IPS DF 19.7 (cell line): Measurements from ENCODE around the gene SAMD14.
"Not testable (repeated sequence)": the region's sequence is repeated elsewhere in the genome, so short reads cannot be mapped to it uniquely, and the experiment has no call there.

Experiments used
- DNase-seq: peaks from one replicate; pipeline ENCODE4 v3.0.0-alpha.2; 2013; ENCODE audit warnings: low read depth, low spot score

Gene SAMD14

GRCh38 chr17:50076591-50077235, 53.2 kb downstream of the SAMD14 start:
- DNase-seq: no peak

DNA sequence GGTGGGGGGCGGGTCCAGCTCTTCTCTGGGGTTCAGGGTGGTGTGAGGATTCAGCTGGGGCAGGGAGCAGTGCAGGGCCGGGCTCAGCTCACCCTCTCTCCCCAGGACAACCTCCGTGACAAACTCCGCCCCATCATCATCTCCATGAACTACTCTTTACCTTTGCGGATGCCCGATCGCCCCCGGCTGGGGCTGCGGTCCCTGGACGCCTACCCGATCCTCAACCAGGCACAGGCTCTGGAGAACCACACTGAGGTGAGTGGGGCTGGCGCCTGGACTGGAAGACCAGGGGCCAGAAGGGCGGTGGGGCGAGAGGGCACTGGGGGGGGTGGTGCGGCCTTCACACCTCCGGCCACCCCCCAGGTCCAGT, 53.8 kb downstream of the SAMD14 start:
- no peak for DNase-seq

GRCh38 chr17:50075446-50076032, 54.4 kb downstream of the SAMD14 start:
- no peak for DNase-seq

DNA sequence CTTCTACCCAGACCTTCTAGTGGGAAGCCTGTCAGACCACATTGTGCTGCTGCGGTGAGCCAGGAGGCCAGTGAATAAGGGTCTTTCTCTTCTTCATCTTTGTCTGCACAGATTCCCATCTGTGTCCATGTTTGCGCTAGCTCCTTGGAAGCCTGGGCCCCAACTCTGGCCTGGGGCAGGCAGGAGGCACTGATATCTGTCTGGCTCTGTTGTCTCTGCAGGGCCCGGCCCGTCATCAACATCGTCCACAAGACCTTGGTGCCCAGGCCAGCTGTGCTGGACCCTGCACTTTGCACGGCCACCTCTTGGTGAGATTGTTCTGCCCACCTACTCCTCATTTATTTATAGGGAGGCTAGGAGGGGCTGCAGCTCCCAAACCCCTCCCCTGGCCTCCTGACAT, 55.7 kb downstream of the SAMD14 start:
- no peak for DNase-seq

DNA sequence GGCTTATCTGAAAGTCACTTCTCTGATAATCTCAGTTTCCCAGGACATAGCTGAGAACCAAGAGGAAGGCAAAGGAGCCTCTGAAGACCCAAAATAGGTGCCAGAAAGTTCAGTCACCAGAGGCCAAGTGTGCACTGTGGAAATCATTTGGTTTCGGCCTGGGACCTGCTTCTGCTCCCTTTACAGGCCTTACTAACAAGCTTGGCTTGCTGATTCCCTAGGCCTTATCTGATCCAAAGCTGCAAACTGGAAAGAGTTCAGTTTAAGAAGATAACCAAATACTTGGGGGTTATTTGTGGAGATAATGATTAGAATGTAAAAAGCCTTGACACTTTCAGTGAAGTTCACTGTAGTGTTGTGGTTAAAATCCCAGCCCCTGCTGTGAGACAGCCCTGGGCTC, 57.0 kb downstream of the SAMD14 start:
- DNase-seq: no peak

GRCh38 chr17:50072130-50072529, 57.8 kb downstream of the SAMD14 start:
- no peak for DNase-seq

DNA sequence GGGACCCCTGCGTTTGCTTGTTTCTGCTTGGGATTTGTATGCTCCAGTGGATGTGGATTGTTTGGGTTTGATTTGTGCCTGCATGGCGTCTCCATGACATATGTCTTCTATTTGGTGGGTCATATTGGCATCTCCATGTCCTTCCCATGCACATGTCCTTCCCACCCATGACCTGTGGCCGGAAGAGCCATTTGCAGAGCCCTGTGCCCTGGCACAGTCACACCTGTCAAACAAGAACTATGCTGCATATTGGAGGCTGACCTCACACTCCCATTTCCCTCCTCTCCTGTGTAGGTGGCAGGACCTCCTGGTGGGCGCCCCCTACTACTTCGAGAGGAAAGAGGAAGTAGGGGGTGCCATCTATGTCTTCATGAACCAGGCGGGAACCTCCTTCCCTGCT, 58.3 kb downstream of the SAMD14 start:
- DNase-seq: no peak

DNA sequence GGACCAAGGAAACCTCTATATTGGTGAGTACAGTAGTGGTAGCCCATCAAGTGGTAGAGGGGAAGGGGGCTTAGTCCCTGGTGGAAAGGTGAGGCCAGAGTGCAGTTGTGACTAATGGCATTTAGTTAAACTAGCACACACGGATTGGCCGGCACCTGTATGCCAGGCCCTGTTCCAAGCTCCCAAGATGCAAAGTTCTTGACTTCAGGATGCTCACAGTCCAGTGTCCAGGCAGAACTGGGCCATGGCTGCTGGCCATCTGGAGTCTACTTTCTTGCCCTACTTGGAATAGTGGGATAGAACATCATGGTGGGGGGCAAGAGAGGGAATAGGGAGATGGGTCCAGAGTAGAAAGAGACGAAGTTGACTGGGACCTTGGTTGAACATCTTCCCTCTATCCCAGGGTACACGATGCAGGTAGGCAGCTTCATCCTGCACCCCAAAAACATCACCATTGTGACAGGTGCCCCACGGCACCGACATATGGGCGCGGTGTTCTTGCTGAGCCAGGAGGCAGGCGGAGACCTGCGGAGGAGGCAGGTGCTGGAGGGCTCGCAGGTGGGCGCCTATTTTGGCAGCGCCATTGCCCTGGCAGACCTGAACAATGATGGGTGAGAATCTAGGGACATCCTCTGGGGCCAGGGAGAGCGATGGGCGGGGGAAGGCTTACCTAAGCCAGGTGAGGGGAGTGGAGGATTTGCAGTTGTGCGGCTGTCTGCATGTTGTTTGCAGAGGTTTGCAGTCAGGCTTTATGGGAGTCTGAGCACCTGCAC, 58.9 kb downstream of the SAMD14 start:
- DNase-seq: no peak

GRCh38 chr17:50067996-50068395, 62.0 kb downstream of the SAMD14 start:
- no peak for DNase-seq

DNA sequence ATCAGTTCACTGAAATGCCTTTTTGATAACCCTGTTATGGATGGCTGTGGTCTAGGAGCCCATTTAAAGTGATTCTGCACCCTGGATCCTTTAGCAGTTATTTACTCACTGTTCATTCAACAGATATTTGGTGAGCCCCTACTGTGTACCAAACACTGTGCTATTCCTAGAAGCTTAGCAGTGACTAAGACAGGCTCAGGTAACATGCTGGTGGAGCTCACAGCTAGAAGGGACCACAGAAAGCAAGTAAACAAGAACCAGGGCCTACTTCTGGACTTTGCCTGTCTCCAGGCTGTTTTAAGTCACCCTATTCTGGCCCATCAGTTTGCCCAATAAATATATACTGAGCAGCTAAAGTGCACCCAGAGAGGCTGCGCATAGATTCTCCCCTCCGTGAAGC, 63.0 kb downstream of the SAMD14 start:
- no peak for DNase-seq

DNA sequence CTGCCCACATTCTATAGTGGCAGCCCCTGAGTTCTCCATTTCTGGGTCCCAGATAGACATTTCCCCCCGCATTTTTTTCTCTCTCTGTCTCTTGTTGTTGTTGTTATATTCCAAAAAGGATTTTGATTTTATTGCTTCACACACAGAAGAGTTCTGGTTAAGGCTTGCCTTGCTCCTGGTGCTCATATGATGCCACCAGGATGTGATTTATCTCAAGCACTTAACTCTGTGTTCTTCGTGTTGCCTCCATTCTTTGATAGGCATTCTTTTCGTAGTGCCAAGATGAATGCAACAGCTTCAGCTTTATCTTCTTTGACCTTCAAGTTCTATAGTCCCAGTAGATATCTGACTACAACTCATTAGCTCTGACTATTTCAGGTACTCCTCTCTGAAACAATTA, 64.9 kb downstream of the SAMD14 start:
- DNase-seq: no peak

DNA sequence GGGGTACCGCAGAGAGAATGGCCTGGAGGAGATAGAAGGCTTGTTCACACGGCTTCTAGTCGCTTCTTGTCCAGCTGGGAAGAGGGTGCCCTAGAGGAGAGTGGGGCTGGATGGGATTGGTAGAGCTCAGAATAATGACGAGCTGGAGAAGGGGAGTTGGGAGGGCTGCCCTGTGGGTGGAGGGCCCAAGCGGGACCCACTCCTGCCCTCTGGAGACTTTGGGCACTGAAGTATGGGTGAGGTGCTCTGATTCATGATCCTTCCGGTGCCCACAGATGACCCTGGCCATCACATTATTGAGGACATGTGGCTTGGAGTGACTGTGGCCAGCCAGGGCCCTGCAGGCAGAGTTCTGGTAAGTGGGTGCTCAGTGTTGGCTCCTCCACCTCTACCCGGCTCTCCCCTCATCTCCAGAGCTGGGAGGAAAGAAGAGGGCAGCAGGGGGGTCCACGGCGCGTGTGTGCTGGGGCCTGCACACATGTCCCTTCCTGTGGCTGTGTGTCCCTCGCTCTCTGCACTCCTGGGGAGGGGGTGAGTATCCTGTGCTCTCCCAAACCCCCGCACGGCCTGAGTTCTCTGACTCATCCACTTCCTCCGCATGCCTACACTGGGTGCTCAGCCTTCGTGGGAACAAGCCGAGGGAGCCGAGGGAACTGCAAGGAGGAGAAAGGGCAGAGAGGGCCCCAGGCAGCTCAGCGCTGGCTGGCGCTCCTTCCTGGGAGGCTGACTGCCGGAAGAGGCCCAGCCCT, 65.5 kb downstream of the SAMD14 start:
- DNase-seq: no peak

DNA sequence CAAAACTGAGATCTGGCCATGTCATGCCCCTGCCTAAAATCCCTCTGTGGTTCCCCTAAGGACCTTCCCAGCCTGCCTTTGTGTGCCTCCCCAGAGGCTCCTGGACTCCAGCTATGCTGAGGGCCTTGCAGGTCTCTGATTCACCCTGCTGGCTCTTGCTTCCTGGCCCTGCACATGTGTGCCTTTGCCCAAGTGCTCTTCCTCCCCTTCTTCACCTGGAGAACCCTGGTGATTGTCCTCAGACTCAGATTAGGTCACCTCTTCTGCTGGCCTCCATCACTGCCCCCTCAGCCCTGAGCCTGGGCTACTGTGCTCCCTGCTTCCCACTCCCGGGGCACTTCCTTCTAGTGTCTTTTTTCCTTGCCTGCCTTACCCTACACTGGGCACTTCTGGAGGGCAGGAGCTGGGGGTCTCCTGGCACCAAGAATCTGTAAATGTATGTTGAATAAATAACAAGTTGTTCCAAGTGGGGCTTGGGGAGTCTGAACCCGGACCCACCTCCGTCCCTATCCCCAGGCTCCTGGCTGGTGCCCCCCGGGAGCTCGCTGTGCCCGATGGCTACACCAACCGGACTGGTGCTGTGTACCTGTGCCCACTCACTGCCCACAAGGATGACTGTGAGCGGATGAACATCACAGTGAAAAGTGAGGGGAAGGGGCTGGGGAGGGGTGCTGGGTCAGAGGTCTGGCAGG, 66.3 kb downstream of the SAMD14 start:
- no peak for DNase-seq

GRCh38 chr17:50062293-50063243, 67.4 kb downstream of the SAMD14 start:
- no peak for DNase-seq

DNA sequence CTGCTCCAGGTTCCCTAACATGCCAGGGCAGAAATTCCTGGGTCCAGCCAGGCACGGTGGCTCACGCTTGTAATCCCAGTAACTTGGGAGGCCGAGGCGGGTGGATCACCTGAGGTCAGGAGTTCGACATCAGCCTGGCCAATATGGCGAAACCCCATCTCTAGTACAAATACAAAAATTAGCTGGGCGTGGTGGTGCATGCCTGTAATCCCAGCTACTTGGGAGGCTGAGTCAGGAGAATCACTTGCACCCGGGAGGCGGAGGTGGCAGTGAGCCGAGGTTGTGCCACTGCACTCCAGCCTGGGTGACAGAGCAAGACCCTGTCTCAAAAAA, 68.3 kb downstream of the SAMD14 start:
- not testable (repeated sequence) for DNase-seq

DNA sequence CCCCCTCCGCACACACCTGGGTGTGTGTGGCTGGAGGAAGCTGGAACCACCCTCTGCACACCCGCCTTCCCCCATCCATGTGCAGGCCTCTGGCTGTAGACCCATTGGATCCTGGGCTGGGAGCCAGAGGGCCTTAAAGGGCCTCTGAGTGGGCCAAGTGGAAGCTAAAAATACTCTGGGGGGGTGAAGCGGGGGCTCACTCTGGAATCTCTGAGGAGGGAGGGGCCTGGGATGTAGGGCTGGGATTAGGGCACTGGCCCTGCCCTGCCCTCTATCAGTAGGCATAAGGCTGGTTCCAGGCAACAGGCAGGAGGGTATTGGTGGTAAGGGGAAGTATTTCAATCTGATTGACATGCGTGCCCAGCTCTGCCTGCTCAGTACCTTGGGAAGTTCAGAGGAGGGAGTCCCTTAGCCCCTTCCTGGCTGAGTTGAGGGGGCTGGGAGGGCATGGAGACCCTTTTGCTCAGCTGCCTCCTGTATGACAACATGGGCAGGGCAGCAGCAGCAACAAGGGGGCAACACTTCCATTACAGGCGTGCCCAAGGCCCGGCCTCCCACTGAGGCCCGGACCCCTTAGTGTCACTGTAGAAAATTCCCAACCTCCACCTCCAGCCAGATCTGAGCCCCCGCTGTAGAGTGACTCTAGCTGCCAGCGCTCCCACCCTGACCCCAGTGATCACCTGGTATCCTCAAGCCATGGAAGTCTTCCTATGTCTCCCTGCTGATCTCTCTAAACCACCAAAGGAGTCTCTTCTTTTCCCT, 68.8 kb downstream of the SAMD14 start:
- no peak for DNase-seq
